Keratinocyte (primary cell): Measurements from ENCODE around the gene TUT4. TPM values are rescaled to one million over a fixed set of nuclear protein-coding genes. Genes with fewer than 3 reads are reported as not detected.

ENCODE experiments used
- DNase-seq: peaks from one replicate; pipeline ENCODE4 v3.0.0-alpha.2; 2011; ENCODE audit warnings: low read depth, missing footprints, low spot score
- FAIRE-seq: peaks from 2 replicates; lab custom pipeline; 2011; peaks lifted over from hg19 to GRCh38; lab: Jason Lieb, UNC
- H2AFZ ChIP-seq: 2 replicates; pipeline ENCODE4 v1.6.0; 2012; ENCODE audit warnings: low read length, control low read depth, inconsistent platforms; ENCODE audit not compliant: control insufficient read depth
- H3K27ac ChIP-seq: 2 replicates; pipeline ENCODE4 v1.5.1; 2011; ENCODE audit warnings: low read length; ENCODE audit not compliant: control insufficient read depth, insufficient read depth
- H3K27me3 ChIP-seq: 3 replicates; pipeline ENCODE4 v1.6.0; 2011; ENCODE audit warnings: low read length; ENCODE audit not compliant: control insufficient read depth, insufficient read depth; ENCODE audit errors: extremely low read depth
- H3K36me3 ChIP-seq, 2 experiments: 2 replicates in 1 of 2; 3 replicates in 1 of 2; pipeline ENCODE4 v1.5.1; 2011; ENCODE audit warnings: low read length in 2 of 2, mild to moderate bottlenecking in 1 of 2; ENCODE audit not compliant: control insufficient read depth in 2 of 2, insufficient read depth in 2 of 2; ENCODE audit errors: extremely low read depth in 1 of 2
- H3K4me1 ChIP-seq: 3 replicates; pipeline ENCODE4 v1.5.1; 2011; ENCODE audit warnings: low read length; ENCODE audit not compliant: control insufficient read depth, insufficient read depth; ENCODE audit errors: extremely low read depth
- H3K4me2 ChIP-seq: 3 replicates; pipeline ENCODE4 v1.6.0; 2011; ENCODE audit warnings: low read depth, low read length; ENCODE audit not compliant: control insufficient read depth, insufficient read depth; ENCODE audit errors: extremely low read depth
- H3K4me3 ChIP-seq, 3 experiments: fragments of 200-600 bp in 1 of 3; sonication (generic) in 1 of 3; 2 replicates in 2 of 3; 3 replicates in 1 of 3; pipeline ENCODE4 v1.5.1; 2011 to 2016; ENCODE audit warnings: low read length in 3 of 3, mild to moderate bottlenecking in 3 of 3, control low read depth in 2 of 3, inconsistent platforms in 1 of 3, low read depth in 1 of 3, mixed read lengths in 1 of 3, mixed run types in 1 of 3, moderate library complexity in 1 of 3; ENCODE audit not compliant: control insufficient read depth in 2 of 3, insufficient read depth in 2 of 3; ENCODE audit errors: extremely low read depth in 1 of 3
- H3K79me2 ChIP-seq: 2 replicates; pipeline ENCODE4 v1.6.0; 2012; ENCODE audit warnings: low read length; ENCODE audit not compliant: control insufficient read depth, insufficient read depth
- H3K9ac ChIP-seq: 3 replicates; pipeline ENCODE4 v1.6.0; 2011; ENCODE audit warnings: low read length; ENCODE audit not compliant: control insufficient read depth, insufficient read depth; ENCODE audit errors: extremely low read depth
- H3K9me1 ChIP-seq: 3 replicates; pipeline ENCODE4 v1.6.0; 2011; ENCODE audit warnings: low read length; ENCODE audit not compliant: control insufficient read depth, insufficient read depth; ENCODE audit errors: extremely low read depth
- H3K9me3 ChIP-seq: 2 replicates; pipeline ENCODE4 v1.5.1; 2012; ENCODE audit warnings: low read depth, low read length; ENCODE audit not compliant: control insufficient read depth
- H4K20me1 ChIP-seq: 3 replicates; pipeline ENCODE4 v1.6.0; 2011; ENCODE audit warnings: low read length; ENCODE audit not compliant: control insufficient read depth, insufficient read depth; ENCODE audit errors: extremely low read depth
- CTCF ChIP-seq, 3 experiments: IDR thresholded peaks in 1 of 3; conservative IDR thresholded peaks in 1 of 3; optimal IDR thresholded peaks in 1 of 3; 2 replicates in 2 of 3; 3 replicates in 1 of 3; pipeline versions ENCODE3 to v1.5.1; 2011; ENCODE audit warnings: low read length in 3 of 3, mild to moderate bottlenecking in 3 of 3, moderate library complexity in 2 of 3, control low read depth in 1 of 3, inconsistent platforms in 1 of 3; ENCODE audit not compliant: insufficient read depth in 2 of 3; ENCODE audit errors: extremely low read depth in 1 of 3
- EZH2 ChIP-seq: IDR thresholded peaks from one replicate; pipeline ENCODE4 v1.6.1; 2012; ENCODE audit warnings: inconsistent platforms, mild to moderate bottlenecking, low read length, moderate library complexity
- dilution Hi-C: fragments of 300-500 bp; cut with MboI; formaldehyde crosslinking; loops from one replicate; pipeline ENCODE4 v1.7.0; 2020; ENCODE audit warnings: low sequenced_read_pairs; ENCODE audit not compliant: extremely low pct_ligation_motif_present
- polyA plus RNA-seq, 5 experiments: library from polyadenylated mRNA; depleted of rRNA in 3 of 5; stranded (reverse) in 3 of 5; stranded (forward) in 1 of 5; unstranded in 1 of 5; fragments of >200 nt; gene quantifications; 1 replicate in 1 of 5; 2 replicates in 3 of 5; 3 replicates in 1 of 5; pipeline versions ENCODE4 v1.2.1 to v1.2.3, GENCODE V29; 2011 to 2012; ENCODE audit warnings: missing spikeins in 2 of 5, low read depth in 1 of 5, low replicate concordance in 1 of 5

The TUT4 gene
- polyA plus RNA-seq, 1 donor (not counting 4 experiments of a cell fraction or from before 2014, with no cell fraction given), result 27.5 TPM

GRCh38 chr1:52511439-52511838, 41.5 kb downstream of the TUT4 start:
- H3K4me2 ChIP-seq, result no peak overlapping the region
- dilution Hi-C loops, result no loop called here
- no peak overlapping the region for H3K27ac ChIP-seq
- TF ChIP-seq EZH2, result no peak
- TF ChIP-seq CTCF (optimal IDR thresholded peaks at IDR 0.05 in 1 of 3, IDR thresholded peaks at IDR 0.05 in 1 of 3, conservative IDR thresholded peaks at IDR 0.05 in 1 of 3; ENCODE audit: extremely low read depth in 1 of 3, insufficient read depth in 2 of 3, low read length in 3 of 3), result no peak
- FAIRE-seq (no peak), DNase-seq (no peak)
- H3K9me3 ChIP-seq, result no peaks in the 10 kb centered on the region
- H3K9ac ChIP-seq, result no peak overlapping the region
- H3K79me2 ChIP-seq, result no peaks in the 10 kb centered on the region
- no peak overlapping the region for H2AFZ ChIP-seq
- H4K20me1 ChIP-seq, result no peaks in the 10 kb centered on the region
- H3K9me1 ChIP-seq, result no peaks in the 10 kb centered on the region
- H3K36me3 ChIP-seq, result no peaks in the 10 kb centered on the region
- no peak overlapping the region for H3K4me3 ChIP-seq
- H3K4me1 ChIP-seq, result no peaks in the 10 kb centered on the region
- no peaks in the 10 kb centered on the region for H3K27me3 ChIP-seq

- Histone ChIP-seq H3K4me1 (no peaks in the 10 kb centered on the region), H3K9ac (no peak overlapping the region), H3K36me3 (no peaks in the 10 kb centered on the region), H2AFZ (no peak overlapping the region), H3K27ac (no peak overlapping the region), H3K4me3 (no peak overlapping the region), H3K27me3 (no peaks in the 10 kb centered on the region), H3K79me2 (no peaks in the 10 kb centered on the region), H3K4me2 (no peak overlapping the region), H3K9me3 (no peaks in the 10 kb centered on the region), H3K9me1 (no peaks in the 10 kb centered on the region), H4K20me1 (no peaks in the 10 kb centered on the region)
- dilution Hi-C loops, result no loop called here
- no peak for FAIRE-seq
- DNase-seq, result no peak
- TF ChIP-seq CTCF (optimal IDR thresholded peaks at IDR 0.05 in 1 of 3, IDR thresholded peaks at IDR 0.05 in 1 of 3, conservative IDR thresholded peaks at IDR 0.05 in 1 of 3; ENCODE audit: extremely low read depth in 1 of 3, insufficient read depth in 2 of 3, low read length in 3 of 3) (no peak), EZH2 (no peak)
Measured at GRCh38 chr1:52506920-52507546, 45.9 kb downstream of the TUT4 start.
